ENCODE results near the gene CENPVL1. TPM values are rescaled to one million over a fixed set of nuclear protein-coding genes. Genes with fewer than 3 reads are reported as not detected.
"Not testable (repeated sequence)": the region's sequence is repeated elsewhere in the genome, so short reads cannot be mapped to it uniquely, and the experiment has no call there.

The CENPVL1 gene
- not detected in 2 replicates for total RNA-seq

GRCh38 chrX:51710277-51711164 lies at the start of gene CENPVL1:
Gene CENPVL1, plus strand, starts transcription at chrX:51710512. Its CDS starts 0 bp downstream, at chrX:51710512.
- not testable (repeated sequence) for DNase-seq

DNA sequence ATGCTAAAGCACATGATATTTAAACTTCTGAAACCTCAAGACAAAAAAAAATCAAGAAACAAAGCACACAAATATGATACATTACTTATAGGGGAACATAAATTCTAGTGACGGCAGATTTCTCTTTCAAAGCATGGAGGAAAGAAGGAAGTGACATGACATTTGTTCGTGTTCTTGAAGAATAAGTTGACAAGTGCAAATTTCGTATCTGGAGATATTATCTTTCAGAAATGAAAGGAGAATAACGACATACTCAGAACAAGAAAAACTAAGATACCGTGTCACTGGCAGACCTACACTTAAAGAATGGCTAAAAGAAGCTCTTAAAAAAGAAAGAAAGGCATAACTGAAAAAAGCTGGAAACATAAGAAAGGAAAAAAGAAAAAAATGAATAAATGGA lies 44.3 kb upstream of the CENPVL1 start:
- DNase-seq, result no peak

- DNase-seq, result not testable (repeated sequence)
These were observed 30.5 kb upstream of the CENPVL1 start for GRCh38 chrX:51679689-51680433.

DNA sequence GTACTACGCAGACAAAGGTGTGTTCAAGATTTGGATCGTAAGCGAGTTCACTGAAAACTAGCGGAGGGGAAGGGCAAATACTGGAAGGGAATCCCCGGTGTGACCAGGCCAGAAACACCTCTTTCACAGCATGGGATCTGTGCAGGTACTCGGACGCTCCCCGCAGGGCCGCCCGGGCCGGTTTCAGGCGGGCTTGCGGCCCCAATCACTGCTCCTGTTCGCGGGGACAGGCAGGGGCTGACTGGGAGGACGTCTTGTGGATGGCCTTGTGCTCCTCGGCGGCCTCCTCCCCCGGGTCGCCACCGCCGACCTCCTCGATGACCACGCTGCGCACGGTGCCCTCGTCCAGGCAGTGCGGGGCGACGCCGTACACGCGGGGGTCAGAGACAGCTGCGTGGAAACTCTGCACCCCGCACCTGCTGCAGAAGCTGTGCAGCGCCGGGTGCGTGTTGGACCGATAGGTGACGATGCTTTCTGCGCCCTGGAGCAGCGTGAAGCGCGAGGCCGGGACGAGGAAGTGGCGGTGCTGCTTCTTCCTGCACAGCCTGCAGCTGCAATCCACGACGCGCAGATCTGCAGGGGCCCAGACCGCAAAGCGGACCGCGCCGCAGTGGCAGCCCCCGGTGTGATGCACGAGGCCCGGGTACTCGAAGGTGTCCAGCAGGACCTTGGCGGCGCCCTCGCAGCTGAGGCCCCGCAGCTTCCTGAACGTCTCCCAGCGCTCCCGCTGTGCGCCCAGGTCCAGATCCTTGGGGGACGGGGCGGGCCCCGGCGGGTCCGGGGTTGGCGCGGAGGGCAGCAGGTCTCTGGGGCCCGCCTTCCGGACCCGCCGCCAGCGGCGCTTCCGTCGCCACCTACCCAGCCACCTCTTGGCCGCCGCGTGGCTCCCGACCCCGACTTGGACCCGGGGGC lies 28.2 kb upstream of the CENPVL1 start:
- DNase-seq, result not testable (repeated sequence)

DNA sequence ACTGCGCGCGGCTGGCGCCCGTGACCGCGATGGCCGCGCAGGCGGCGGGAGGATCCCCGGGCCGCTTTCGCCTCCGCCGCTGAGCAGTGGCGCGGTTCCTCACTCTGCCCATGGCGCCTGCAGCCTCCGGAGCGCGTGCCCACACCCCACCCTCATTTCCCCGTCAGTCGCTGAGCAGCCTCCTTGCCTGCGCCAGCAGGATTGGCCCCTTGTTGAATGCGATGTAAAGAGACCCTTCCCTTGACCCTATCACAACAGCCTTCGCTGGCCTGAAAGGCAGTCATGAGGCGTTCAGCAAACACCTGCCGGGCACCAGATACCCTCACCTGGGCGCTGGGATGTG lies 27.6 kb upstream of the CENPVL1 start, which contains the start of gene CENPVL2:
TSS of gene CENPVL2 (minus strand) at position 112 of the 343 bp plus-strand sequence. CDS start at position 112, 0 bp downstream.
- DNase-seq, result not testable (repeated sequence)

GRCh38 chrX:51694254-51694653 lies 16.1 kb upstream of the CENPVL1 start:
- DNase-seq, result no peak

DNA sequence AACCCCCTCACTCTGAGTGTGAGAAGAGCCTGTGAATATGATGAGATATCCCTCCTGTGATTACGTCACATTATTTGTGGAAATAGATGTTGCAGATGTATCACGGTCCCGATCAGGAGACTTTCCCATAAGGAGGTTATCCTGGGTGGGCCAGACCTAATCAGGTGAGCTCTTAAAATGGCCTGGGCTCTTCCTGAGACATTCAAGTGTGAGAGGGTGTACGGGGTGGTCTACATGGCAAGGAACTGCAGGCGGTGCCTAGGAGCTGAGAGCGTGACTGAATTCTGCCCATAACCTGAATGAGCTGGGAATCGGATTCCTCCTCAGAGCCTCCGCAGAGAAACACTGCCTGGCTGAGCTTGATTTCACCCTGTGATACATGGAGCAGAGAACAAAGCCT lies 12.9 kb upstream of the CENPVL1 start:
- DNase-seq, result no peak

DNA sequence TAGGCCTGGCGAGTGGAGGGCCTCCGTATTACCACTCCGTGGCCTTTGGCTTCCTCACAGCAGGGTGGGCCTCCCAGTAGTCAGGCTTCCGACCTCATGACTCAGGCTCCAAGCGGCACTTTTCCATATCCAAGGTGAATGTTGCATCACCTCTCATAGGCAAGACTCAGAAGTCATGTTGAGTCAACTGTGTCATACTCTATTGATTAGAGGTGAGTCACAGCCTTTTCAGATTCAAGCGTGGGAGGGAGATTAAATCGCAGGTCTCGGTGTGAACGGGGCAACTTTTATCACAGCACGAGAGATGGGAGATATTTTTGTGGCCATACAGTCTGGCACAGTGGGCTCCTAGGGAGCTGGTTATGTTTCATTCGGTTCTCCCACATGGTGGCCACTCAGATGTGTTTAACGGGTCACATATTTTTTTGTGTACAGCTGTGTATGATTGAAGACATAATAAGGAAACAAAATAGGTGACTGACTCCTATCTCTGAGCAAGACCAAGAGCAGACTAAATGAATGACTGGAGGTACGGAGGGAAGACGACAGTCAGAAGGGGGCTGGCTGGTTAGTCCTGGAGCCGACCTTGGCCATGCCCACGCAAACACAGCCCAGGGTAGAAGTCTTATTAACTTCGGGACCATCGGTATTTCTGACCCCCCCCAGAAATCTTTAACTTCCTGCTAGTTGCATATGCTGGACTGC lies 2.8 kb downstream of the CENPVL1 start:
- DNase-seq, result not testable (repeated sequence)

DNA sequence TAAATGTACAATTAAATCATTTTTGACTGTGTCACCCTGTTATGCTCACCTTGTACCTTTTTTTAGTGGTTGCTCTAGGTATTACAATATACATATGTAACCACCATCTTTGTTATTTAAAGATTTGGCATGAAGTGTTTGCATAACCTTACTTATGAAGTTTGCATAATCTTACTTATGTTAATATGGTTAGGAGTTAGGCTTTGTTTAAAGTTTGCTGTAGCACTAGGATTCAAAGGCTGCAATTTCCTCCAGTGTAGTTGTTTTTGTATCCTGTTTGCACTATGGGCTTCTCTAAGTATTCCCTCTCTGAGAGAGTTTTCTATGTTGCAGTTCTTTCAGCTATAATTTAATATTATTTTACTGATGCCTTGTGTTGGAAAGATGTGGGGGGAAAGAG lies 17.9 kb downstream of the CENPVL1 start:
- no peak for DNase-seq

DNA sequence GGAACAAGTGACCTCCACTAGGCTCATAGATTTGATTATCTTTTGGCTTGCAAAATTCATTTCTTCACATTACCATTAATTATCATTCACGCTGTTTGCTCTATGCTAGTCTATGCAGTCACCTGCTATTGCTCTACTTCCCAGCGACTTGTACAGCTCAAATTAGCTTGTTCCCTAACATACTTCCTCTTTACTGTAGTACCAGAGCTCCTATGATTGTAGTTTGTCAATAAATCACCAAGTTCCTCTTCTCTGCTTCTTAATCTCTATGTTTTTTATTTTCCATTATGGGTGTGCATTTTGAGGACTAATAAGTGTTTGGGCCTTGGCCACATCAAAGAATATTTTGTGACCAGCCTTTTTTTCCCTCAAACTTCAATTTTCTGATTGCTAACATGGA lies 26.8 kb downstream of the CENPVL1 start:
- no peak for DNase-seq

GRCh38 chrX:51742586-51742985 lies 32.3 kb downstream of the CENPVL1 start:
- no peak for DNase-seq

DNA sequence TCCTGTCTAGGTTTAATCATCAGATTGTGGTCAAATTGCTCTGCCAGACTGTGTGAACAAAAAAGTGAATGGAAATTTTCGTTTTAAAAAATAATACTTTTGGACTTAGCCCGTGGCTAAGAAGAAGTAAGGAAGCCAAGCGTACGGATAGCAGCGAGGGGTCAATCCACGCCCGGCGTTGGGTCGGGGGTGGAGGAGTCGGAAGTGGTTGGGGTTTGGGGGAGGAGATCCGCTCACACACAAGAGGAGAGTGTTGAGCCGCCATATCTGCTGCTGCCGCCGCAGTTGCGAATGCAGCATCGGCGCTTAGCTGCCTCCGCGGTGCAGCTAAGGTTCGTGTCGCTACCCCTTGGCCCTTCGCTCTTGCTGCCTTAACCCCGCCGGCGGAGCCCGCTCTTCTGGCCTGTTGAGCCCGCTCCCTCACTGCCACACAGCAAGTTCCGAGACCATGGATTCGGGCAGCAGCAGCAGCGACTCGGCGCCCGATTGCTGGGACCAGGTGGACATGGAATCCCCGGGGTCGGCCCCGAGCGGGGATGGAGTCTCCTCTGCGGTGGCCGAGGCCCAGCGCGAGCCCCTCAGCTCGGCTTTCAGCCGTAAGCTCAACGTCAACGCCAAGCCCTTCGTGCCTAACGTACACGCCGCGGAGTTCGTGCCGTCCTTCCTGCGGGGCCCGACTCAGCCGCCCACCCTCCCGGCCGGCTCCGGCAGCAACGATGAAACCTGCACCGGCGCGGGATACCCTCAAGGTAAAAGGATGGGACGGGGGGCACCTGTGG lies 33.1 kb downstream of the CENPVL1 start, which contains the start of gene GSPT2:
TSS of gene GSPT2 (plus strand) at position 264 of the 779 bp plus-strand sequence. CDS start at position 449, 185 bp downstream.
- DNase-seq, result peak; percentile 71

- no peak for DNase-seq
These were observed 37.4 kb downstream of the CENPVL1 start for GRCh38 chrX:51747671-51748070.

DNA sequence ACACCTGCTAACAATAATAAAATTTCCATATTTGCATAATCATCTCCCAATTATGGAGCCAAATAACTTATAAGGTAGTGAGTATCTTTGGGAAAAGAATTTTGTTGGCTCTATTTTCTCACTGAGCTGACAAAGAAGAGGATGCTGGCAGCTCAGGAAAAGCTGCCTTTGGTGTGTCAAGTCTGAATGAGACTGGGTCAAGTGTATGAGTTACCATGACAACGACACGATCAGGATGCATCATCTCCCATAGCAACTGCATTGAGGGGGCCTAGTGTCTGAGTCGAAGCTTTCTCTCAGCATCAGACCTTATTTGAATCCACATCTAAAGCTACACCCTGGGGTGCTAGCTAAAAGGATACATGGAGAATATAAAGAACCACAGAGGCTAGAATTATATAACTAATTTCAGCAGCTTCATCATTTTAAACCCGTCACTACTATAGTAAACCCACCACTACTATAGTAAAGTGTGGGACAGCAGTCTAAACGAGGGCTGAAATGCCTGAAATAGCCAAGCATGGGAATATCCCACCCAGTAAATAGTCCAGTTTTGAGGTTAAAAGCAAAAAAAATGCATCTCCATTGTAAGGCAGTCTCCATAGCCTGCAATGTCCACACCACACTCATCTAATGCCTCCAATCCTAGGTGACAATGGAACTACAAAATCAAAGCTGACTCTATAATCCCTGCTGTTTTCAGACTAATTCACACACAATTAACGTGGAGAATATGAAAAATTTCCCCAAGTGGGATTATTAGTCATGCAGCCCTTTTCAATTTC lies 48.9 kb downstream of the CENPVL1 start:
- no peak for DNase-seq

- DNase-seq, result no peak
These were observed 50.3 kb downstream of the CENPVL1 start for GRCh38 chrX:51760657-51761056.

Other genes with a start within 250 kb of the CENPVL1 start
- 0.51 and 0.74 TPM in 2 replicates for gene NUDT11, start 213.9 kb upstream of the CENPVL1 start, total RNA-seq
- not detected in 2 replicates for gene CENPVL3, start 91.6 kb upstream of the CENPVL1 start, total RNA-seq
- gene CENPVL2, start 27.7 kb upstream of the CENPVL1 start, total RNA-seq, result not detected in 2 replicates
- 6.6 and 8.0 TPM in 2 replicates for gene GSPT2, start 32.9 kb downstream of the CENPVL1 start, total RNA-seq
- gene MAGED1, start 183.1 kb downstream of the CENPVL1 start, total RNA-seq, result 64.3 and 82.4 TPM in 2 replicates